ENCODE results near the gene KCNQ1. TPM values are rescaled to one million over a fixed set of nuclear protein-coding genes. Genes with fewer than 3 reads are reported as not detected.

KCNQ1 gene
- total and polyA plus RNA-seq, 9 of the 15 experiments (the other 6 are each of a cell fraction or from before 2014, with no cell fraction given) = 0.44 TPM; not detected in 8

- TF ChIP-seq GTF2E2 (tag; IDR thresholded peaks at IDR 0.05) (no peak), RBM15 (IDR thresholded peaks at IDR 0.05; ENCODE audit: insufficient read depth, low read length) (no peak), PATZ1 (CRISPR knock-in tag; IDR thresholded peaks at IDR 0.05; ENCODE audit: borderline replicate concordance) (no peak)
- Histone ChIP-seq H2AFZ (ENCODE audit: low read depth, low read length) (no peak overlapping the region), H3K9me3 (replicated peaks; ENCODE audit: control insufficient read depth, insufficient read depth, low read depth, low read length) (no peaks in the 10 kb centered on the region), H3K4me3 (no peak overlapping the region), H3K27ac (ENCODE audit: extremely low read depth, low read depth, low read length) (no peak overlapping the region), H3K36me3 (ENCODE audit: control insufficient read depth, insufficient read depth, low read length) (no peaks in the 10 kb centered on the region), H3K27me3 (ENCODE audit: control insufficient read depth in 2 of 2, insufficient read depth in 2 of 2, low read length in 2 of 2) (peaks cover 8 to 36% of the 10 kb centered on the region in 2 experiments; a peak in 4 of 5 replicates), H3K9ac (ENCODE audit: insufficient read depth in 1 of 2, low read depth in 2 of 2, low read length in 2 of 2) (no peak overlapping the region), H4K20me1 (replicated peaks; ENCODE audit: control insufficient read depth, insufficient read depth, low read length) (no peaks in the 10 kb centered on the region), H3K79me2 (ENCODE audit: control insufficient read depth, insufficient read depth, low read length) (no peaks in the 10 kb centered on the region), H3K4me2 (ENCODE audit: insufficient read depth, low read length) (no peak overlapping the region), H3K4me1 (replicated peaks in 1 of 2; ENCODE audit: control insufficient read depth in 2 of 2, insufficient read depth in 2 of 2, low read length in 2 of 2) (no peaks in the 10 kb centered on the region), H3K9me1 (ENCODE audit: control insufficient read depth, insufficient read depth, low read length) (no peaks in the 10 kb centered on the region)
- ATAC-seq = no peak
- peak in 1 of 4 experiments; percentile 2 for DNase-seq (ENCODE audit: extremely low read depth in 1 of 4, low spot score in 3 of 4)
- ChIA-PET POLR2A (no interaction called here), CTCF (ENCODE audit: low intra/inter-chr PET ratio) (no interaction called here)
- no TSS peak for BruUV-seq (replicated peaks)
- in situ Hi-C loops (cut with MboI) = no loop called here
- intact Hi-C loops (cut with micrococcal nuclease) = no loop called here
- FAIRE-seq = no peak
- 0% methylated on average over 8 of the region's 8 CpGs for WGBS (ENCODE audit: insufficient coverage, low coverage, missing lambda C conversion rate)
Observed at GRCh38 chr11:2477936-2478335, 33.1 kb downstream of the KCNQ1 start.
